HG03045 (cell line): ENCODE results near the gene CBY2.

Experiments used
- ATAC-seq: cut with Tn5 transposase; IDR thresholded peaks from one replicate; pipeline ENCODE4 v1.9.1; 2021; ENCODE audit warnings: mild to moderate bottlenecking, moderate library complexity; ENCODE audit not compliant: unreplicated experiment

Gene CBY2

DNA sequence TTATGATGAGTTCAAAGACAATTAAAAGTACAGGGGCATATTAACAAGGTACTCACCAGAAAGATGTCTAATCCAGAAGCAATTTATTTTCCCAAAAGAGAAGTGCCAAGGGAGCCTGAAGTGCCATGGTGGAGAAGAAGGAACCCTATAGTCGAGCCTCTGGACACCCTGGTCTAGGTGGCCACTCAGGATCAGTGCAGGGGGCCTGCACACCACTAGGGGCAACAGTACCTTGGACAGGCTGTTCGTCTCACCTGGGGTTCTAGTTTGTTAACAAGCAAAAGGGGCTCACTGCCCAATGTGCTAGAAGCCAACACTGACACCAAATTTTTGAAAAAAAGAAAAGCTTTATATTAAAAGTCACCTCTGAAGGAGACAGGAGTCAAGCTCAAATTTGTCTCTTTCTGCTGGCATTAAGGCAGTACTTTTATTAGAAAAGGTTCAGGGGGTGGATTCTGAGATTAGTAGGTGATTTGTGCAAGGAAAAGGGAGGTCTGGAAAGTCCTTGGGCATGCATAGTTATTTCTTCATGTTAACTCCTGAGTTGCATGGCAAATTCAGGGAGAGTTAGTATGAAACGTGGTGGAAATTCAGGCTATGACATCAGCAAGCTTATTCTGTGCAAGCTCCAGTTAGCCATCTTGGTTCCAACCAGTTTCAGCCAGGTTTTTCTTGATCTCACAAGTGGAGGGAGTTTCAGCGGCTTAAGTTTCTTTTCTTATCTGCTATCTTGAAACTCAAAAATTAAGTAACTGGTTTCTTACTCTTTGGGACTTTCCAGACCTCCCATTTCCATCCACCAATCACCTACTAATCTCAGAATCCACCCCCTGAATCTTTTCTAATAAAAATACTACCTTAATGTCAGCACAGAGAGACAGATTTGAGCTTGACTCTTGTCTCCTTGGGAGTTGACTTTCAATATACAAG, 884 bp upstream of the CBY2 start:
- ATAC-seq: peak; percentile 67

DNA sequence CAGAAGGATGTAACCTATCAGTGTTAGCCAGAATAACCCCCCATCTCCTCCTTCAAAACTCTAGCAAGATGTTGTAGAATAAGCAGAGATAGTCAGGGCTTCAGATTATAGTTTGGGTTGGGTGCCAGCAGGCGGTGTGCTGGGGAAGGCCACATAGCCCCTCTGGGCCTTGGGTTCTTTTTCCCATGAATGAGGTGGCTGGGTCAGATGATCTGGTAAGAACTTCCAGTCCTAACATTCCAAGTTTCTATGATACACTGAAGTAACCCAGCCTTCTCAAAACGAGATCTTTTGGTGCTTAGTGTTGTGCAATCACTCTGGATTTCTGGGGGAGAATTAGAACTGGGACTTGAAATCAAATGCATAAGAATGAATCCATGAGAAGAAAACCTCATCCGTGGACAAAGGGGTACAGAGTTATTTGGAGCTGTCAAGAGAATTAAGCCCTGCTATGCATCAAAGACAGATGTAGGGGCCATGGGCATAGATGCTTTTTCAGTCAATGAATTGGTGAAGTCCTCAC, 810 bp downstream of the CBY2 start:
- ATAC-seq: no peak

DNA sequence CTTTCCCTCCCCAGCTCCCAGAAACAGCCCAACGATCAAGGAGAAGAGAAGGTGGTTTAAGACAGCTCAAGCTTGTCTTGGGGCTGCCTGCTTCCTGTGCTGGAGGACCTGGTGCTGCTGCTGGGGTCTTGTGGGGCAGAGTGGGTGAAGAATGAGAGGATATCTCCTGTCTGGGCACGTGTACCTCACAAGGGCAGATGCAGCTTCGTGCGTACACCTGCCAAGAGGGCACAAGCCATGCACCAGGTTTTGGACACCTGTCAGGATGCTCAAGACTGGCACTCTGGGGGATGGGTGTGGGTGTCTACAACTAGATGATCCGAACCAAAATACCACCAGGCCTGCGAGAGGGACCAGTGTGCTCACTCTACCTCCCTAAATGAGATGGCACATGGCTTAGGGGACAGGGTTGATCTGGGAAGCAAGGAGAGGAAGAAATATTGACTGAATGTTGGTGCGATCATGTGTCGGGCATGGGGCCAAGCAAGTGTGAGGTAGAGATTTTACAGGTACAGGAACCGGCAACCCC, 2.2 kb downstream of the CBY2 start:
- no peak for ATAC-seq

DNA sequence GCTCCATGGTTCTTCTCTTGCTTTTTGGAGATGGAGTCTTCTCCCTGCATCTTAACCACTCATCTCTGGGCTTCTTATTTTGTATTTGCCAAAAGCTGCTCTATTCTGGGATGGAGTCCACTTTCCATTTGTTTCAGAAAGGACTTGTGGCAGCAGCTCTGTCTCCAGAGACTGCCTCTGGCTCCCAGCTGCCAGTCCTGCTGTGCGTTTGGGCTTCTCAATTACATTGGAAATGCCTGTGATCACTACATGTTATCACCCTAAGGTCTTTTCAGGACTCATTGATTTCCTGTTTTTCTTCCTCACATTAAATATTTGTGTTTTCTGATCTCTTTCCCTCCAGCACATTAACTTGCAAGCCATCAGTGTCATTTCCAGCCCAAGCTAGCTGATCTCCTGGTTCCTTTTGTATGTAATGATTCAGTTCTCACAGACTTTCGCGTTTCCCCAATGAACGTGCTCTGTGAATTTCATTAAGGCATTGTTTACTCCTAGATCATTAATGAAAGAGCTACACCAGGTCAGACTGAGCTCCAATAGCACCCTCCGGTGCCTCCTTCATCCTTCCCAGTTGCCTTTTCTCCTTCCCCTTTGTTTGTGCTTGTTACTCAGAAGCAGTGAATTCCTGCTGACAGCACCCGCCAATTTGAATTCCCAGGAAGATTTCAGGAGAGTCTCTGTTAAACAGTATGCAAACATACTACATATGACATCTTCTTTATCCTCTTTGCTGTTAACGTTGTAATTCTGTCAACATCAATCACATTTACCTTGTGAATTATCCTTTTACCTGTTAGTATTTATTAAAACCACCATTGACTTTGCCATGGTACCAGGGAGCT, 3.0 kb downstream of the CBY2 start:
- ATAC-seq: no peak

DNA sequence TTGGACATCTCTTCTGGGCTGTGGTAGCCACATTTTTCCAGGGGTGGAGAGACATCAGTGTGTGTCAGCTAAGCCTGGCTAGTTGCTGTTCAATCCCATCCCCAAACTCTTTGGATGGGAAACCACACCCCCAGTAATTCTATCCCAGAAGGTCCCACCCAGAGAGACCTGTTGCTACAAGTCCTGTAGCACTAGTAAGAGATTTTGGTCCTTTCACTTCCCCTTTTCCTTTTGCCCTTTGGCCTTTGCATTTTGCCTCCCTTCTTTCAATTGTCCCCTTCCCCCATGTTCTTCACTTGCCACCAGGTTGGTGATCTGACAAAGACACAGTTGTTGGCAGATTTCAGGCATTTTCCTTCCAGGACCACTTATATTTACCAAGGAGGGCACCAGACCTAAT, 3.8 kb downstream of the CBY2 start:
- ATAC-seq: no peak

DNA sequence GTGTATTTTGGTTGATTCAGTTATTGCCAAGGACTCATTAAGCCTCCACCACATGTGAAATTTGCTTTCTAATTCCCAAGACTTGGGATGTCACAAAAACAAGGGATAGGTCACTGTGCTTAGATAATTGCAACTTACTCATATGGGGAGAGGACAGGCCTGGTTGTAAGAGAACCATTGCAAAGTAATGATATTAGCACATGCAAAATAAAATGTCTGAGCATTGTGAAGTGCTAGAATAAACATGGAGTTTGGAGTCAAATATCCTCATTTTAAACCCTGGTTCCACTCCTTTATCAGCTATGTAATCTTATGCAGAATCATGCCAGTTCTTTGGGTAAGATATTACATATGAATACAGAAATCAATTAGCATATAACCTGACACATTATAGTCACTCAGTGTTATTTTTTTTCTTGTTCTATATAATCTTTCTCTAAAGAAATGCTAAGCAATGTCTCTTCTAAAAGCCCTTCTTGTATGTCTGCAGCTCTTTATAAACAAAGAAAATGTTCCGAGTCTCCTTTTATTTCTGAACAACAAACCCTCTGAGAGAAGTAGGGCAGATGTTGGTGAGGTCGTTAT, 5.5 kb downstream of the CBY2 start:
- ATAC-seq: no peak

DNA sequence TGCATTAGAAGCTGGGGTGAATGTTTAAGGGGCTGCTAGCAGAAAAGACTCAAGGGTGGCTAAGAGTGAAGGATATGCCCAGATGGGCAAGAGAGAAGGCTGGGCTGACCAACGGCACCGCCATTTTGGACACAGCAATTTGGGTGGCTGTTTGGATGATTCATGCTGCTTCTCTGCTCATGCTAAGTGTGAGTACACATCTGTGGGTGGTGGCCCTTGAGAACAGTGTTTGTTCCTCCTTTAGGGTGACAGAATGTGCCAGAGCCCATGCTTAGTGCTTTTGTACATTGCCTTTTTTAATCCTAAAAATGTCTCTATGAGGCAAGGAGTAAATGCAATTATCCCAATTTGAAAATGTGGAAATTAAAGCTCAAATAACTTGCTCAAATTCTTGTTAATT, 9.8 kb downstream of the CBY2 start:
- no peak for ATAC-seq

DNA sequence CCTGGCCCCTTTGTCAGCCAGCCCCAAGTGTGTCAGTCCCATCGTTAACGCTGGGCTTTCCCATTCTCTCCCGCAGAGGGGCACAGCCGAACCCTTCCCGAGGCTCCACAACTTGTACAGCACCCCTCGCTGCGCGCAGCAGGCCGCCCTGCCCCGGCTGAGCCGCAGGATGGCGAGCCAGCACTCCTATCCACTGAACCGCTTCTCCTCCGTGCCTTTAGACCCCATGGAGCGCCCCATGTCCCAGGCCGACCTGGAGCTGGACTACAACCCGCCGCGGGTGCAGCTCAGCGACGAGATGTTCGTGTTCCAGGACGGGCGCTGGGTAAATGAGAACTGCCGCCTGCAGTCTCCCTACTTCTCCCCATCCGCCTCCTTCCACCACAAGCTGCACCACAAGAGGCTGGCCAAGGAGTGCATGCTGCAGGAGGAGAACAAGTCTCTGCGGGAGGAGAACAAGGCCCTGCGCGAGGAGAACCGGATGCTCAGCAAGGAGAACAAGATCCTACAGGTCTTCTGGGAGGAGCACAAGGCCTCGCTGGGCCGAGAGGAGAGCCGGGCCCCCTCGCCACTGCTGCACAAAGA, 11.1 kb downstream of the CBY2 start:
- ATAC-seq: no peak

DNA sequence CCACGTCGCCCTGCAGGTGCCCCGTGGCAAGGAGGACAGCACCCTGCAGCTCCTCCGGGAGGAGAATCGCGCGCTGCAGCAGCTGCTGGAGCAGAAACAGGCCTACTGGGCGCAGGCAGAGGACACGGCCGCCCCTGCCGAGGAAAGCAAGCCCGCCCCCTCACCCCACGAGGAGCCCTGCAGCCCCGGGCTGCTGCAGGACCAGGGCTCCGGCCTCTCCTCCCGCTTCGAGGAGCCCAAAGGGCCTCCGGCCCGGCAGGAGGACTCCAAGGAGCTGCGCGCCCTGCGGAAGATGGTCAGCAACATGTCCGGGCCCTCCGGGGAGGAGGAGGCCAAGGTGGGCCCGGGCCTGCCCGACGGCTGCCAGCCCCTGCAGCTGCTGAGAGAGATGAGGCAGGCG, 11.6 kb downstream of the CBY2 start:
- no peak for ATAC-seq

DNA sequence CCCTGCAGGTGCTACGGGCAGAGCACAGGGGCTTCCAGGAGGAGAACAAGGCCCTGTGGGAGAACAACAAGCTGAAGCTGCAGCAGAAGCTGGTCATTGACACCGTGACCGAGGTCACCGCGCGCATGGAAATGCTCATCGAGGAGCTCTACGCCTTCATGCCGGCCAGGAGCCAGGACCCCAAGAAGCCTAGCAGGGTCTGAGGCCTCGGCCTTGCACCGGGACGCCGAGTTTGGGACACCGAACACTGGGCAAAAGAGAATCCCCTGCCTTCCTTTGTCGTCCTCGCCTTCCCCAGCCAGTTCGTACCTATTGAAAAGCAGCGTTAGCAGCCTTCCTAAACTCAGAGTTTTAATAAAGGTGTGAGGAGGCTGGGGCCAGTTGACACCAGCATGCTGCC, 12.1 kb downstream of the CBY2 start:
- no peak for ATAC-seq

DNA sequence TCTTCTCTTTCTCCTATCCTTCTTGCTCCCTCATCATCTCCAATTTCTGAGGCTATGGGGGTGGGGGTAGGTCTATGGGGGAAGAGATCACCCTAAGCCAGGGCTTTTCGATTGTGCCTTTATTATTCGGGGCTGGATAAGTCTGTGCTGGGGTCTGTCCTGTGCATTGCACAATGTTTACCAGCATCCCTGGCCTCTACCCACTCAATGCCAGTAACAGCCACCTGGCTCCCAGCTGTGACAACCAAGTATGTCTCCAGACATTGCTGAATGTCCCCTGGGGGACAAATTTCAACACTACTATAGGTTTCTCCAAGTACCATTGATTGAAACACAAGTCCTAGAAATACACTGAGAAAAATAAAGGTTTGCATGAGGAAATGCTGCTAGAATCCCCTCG, 13.2 kb downstream of the CBY2 start:
- ATAC-seq: no peak

DNA sequence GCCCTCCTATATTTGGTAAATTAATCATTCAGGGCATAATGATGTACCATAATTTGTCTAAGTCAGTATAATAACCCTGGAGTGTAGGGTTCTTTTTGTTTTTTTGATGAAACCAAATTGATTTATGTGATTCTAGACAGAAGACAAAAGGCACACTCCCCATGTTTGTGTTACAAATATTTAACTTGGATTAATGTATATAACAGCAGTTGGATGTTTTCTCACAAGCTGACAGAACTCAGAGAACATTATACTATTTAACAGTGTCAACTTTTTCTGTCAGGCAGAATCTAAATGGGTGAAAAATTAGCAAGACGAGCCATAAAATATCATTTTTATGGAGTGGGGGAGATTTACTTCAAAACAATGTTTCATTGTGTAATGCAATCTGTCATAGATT, 15.2 kb downstream of the CBY2 start:
- no peak for ATAC-seq

DNA sequence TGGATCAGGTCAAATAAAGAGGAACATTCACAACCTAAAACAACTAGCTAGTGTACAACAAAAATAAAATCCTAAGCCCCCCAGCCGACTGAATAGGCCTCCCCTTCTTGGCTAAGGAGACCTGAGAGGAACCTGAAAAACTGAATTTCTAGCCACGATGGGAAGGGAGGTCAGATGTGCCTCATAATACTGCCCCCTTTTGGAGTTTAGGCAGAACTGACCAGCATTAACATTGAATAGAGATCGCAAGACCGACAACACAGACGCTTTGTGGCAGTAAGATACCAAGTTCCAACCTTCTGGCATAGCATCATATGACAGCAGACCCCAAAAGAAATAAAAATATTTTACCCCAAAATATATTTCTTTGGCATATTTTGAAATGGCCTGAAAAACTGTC, 15.9 kb downstream of the CBY2 start:
- ATAC-seq: no peak

DNA sequence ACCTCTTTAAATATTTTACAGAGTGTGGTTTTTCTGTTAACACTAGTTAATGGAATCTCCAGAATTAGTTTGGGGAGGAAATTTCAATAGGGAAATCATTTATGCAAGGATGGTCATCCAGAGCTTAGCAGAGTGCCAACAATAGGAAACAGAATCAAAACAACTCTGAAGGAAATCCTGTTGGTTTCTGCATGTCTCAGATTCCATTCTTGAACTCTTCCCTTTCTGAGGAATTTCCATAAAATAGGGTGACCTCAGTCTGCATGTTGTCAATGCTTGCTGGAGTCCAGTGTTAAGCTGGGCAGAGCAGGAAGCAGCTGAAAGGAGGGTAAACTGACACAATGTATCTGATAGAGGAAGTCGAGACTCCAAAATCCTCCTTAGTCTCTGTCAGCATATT, 16.9 kb downstream of the CBY2 start:
- no peak for ATAC-seq

DNA sequence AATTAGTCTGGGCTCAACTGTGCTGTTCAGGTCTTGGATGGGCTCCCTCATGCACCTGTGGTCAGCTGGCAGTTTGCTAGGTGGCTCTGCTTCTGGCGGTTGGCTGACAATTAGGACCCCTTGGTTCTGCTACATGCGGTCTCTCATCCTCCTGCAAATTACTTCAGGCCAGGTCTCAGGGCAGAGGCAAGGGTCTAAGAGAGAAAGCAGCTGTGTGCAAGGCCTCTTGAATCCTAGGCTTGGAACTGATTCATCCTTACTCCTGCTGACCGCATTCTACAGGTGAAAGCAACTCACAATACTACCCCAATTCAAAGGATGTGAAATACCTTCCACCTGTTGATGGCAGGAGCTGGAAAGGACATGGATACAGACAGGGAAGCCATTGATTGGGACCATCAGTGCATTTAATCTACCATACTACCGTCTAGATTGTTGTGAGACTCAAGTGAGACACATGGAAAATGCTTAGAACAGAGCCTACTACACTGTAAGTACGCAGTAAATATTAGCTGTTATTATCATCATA, 19.1 kb downstream of the CBY2 start:
- no peak for ATAC-seq

DNA sequence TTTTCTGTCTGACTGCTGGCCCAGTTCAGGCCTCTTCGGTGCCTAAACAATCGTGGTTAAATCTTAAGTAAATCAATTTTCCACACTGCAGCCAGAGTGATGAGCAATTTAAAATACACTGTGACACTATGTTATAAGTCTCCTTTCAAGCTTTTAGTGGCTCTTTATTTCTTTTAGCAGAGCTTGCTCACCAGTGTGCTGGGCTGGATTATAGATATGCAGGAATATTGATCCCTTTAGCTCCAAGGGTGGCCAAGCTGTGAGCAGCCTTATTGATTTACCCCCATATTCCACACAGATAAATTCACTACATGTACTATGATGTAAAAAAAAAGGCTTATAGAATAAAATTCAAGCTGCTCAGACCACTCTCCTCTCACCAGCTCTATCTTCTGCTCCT, 21.7 kb downstream of the CBY2 start:
- ATAC-seq: no peak

DNA sequence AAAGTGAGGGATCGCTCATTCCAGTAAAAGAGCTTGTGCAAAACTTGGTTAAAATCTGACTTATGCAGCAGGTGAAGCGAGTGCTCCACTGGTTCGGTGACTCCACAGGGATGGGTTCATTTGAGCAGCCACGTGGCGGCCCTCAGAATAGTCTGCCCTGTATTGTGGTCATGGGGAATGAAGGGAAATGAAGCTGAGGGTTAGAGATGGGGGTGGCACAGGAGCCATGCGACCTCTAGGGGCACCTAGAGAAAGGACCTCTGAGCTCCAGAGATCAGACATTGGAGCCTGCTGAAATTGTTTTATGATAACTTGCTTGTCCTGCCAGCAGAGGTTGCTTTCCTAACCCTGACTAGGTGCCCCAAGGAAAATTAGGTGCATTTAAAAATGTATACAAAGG, 26.6 kb downstream of the CBY2 start:
- ATAC-seq: no peak

DNA sequence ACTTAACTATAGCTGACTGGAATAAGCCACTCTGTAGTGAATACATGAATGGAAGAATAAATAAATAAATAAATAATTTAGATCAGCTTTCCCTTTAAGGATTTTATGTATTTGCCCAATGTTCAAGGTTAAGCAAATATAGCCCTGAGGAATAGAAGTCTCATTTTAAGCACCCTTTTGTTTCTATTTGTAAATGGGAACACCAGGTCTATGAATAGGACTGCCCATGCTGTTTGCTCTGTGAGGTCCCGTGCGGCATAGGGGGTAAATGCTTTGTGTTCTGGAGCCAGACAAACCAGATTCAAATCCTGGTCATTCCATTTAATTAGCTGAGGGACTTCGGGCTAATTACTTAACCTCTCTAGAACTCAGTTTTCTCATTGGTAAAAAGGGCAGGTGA, 29.3 kb downstream of the CBY2 start:
- no peak for ATAC-seq

DNA sequence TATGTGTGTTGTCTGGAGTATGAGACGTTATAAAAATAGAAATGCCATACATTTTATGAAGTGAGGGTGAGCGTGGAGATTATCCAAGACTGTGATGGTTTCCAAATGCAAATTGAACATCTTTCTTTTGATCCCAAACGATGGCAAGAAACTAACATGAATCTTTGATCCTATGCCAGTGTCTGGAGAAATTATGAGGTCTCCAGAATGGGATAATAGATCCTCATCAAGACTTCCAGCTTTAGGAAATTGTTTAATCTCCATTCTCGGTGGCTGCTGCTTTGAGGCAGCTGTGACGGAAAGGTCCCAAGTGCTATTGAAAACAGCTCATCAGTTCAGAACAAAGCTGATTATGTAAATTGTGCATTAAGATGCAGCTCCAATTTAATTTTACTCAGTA, 30.8 kb downstream of the CBY2 start:
- no peak for ATAC-seq

DNA sequence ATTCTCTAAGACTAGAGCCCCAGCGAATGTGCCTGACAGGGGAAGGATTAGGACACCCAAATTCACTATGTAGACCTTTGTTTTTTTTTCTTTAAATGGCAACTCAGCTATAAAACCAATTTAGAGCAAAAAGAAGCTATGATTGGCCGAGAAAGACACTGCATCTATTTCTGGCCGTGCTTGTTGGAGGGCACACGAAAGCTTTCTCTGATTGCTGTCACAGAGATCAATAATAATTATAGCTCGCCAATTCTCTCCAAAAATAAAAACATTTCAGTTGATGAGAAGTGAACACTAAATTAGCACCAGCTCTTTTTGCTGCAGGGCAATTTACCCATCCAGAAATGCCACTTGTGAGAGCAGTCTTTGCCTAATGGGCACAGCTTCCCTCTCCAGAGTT, 31.2 kb downstream of the CBY2 start:
- no peak for ATAC-seq

DNA sequence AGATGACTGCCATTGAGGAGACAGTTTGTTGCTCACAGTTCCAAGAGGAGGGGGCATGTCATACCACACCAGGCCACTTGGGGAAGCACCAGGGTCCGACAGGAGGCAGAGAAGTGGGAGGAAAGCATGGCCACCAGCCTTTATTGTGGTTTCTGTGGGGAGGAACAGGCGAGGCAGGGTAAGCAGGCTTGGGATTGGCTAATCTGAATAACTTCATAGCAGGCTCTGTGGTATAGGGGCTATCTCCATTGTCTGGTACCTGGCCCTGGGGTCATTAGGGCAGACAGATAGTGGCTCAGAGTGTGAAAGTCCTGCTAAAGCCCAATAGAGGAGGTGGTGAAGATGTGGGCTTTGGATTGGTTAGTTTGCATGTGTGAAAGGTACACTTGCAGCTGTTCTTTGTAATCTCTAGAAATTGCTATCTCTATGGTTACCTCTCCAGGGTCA, 35.5 kb downstream of the CBY2 start:
- no peak for ATAC-seq
